Iris pigment epithelial cell (primary cell): ENCODE measurements around the gene IL1R2.
A peak's percentile ranks its signal among the peaks of the same experiment; 100 is the strongest.
"Not testable (repeated sequence)": the region's sequence is repeated elsewhere in the genome, so short reads cannot be mapped to it uniquely, and the experiment has no call there.

ENCODE experiments used
- DNase-seq: peaks from one replicate; pipeline ENCODE4 v3.0.0-alpha.2; 2011; ENCODE audit warnings: low read depth

Gene IL1R2

DNA sequence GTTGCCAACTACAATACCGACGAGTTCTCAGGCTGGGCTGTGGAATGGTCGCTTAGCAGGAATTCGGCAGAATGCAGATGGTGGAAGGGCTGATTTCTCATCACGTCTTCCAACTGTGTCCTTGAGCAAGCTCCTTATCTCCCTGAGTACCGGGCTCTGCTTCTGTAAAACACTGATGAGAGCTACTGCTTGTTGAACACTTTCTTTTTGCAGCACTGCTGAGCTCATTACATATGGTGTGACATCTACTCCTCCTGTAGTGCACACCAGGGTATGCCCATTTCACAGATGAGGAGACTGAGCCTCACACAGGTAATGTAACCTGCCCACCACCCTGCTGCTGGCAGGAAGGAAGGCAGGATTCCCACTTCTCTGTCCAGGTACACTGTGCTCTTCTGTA is 8.3 kb downstream of the IL1R2 start:
- no peak for DNase-seq

DNA sequence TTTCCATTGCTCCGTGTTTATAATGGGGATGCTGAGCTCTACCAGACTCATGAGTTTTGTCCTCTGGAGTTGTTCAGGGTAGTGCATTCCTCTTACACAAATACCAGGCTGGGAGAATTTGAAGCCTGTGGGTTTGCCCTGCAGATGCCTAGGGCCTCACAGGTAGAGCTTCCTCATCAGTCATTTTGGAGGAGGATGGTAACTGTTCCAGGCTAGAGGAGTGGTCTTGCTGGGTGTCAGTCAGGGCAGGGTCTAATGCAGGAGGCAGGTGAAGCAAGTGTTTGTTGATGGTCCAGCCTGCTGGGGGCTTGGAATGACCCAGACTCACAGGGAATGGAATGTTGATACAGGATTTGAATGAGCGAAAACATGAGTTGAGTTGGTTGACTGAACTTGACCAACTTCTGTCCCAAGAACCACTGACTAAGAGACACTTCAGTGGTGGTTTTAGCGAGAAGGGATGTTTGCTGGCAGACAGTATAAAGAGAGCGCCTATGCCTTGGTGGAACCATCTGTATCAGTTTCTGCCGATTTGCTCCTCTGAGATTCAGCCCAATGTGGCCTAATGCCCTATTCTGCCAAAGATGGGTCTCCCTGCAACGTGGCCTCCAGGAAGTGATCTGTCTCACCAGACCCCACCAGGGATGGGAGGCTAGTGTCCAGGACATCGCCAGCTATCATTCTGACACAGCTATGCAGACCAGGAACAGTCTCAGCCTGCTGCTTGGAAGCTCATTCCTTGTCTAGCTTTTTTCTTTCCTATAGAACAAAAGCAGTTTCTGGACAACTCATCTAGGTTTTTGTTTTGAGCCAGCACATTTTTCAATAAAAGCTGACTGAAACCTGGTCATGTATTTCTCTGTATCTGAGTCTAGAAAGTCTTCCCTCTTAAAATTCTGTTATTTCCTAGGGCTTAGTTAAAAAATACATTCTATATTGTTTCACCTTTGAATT is 9.3 kb downstream of the IL1R2 start:
- no peak for DNase-seq

DNA sequence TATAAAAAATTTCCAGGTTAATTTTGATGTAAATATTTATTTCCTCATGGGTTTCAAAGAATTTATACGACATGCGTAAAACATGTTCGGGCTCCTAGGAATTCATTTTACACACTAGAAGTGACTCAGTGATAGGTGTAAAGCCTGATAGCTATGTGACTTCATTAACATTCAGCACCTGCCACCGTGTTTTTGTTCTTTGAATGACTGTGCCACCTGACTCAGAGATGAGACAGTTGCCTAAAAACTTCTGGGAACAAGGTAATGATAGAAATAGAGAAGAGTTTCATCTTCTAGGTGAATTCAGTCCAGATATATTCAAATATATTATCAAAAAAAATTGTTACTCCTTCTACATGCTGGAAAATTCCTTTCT is 10.0 kb downstream of the IL1R2 start:
- no peak for DNase-seq

DNA sequence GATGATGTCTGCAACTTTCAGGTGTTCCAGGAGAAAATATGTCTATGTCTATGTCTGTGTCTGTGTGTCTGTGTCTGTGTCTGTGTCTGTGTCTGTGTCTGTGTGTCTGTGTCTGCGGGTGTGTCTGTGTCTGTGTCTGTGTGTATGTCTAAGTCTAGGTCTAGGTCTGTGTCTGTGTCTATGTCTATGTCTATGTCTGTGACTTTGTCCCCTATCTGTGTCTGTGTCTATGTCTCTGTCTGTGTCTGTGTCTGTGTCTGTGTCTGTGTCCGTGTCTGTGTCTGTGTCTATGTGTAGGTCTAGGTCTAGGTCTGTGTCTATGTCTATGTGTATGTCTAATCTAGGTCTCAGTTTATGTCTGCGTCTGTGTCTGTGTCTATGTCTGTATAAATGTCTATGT is 10.5 kb downstream of the IL1R2 start:
- no peak for DNase-seq

DNA sequence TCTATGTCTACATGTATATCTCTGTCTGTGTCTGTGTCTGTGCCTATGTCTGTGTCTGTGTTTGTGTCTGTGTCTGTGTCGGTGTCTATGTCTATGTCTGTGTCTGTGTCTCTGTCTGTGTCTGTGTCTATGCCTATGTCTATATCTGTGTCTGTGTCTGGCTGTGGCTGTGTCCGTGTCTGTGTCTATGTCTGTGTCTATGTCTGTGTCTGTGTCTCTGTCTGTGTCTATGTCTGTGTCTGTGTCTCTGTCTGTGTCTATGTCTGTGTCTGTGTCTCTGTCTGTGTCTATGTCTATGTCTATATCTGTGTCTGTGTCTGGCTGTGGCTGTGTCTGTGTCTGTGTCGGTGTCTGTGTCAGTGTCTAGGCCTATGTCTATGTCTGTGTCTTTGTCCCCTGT is 11.1 kb downstream of the IL1R2 start:
- DNase-seq = not testable (repeated sequence)

DNA sequence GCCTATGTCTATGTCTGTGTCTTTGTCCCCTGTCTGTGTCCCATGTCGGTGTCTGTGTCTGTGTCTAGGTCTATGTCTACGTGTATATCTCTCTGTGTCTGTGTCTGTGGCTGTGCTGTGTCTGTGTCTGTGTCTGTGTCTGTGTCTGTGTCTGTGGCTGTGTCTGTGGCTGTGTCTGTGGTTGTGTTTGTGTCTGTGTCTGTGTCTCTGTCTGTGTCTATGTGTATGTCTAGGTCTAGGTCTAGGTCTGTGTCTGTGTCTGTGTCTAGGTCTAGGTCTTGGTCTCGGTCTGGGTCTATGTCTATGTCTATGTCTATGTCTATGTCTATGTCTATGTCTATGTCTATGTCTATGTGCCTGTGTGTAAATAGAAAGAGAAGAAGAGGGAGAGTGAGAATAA is 11.9 kb downstream of the IL1R2 start:
- DNase-seq = no peak

DNA sequence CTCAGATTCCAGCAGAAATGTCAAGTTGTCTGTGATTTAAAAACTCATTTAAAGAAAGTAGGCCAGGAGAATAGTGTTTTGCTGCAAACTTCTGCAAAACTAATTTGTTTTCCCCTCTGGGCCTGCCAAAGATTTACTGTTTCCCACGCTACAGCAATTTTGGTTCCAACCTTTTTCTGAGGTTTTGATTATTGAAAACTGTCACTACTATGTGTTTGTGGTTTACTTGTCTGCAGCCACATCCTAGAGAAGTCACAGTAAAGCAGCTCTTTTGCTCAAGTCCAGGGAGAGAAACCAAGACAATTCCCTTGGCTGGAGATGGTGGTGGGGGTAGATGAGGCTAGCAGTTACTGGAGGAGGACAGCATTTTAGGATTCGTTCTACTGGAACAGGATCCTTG is 12.8 kb downstream of the IL1R2 start:
- no peak for DNase-seq

DNA sequence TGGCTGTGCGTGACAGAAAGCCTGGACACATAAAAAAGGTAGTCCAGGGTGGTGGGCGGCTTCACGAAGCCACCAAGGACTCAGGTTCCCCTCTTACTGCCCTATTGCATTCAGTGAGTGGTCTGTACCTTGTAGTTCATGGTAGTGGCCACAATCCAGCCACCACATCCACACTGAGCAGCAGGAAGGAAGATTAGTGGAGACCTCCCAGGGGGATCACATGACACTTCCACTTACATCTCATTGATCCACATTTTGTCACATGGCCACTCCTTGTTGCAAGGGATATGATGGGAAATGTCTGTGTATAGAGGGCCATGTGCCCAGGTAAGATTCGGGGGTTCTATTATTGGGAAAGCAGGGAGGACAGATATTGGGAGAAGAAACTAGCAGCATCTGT is 13.7 kb downstream of the IL1R2 start:
- DNase-seq = no peak

DNA sequence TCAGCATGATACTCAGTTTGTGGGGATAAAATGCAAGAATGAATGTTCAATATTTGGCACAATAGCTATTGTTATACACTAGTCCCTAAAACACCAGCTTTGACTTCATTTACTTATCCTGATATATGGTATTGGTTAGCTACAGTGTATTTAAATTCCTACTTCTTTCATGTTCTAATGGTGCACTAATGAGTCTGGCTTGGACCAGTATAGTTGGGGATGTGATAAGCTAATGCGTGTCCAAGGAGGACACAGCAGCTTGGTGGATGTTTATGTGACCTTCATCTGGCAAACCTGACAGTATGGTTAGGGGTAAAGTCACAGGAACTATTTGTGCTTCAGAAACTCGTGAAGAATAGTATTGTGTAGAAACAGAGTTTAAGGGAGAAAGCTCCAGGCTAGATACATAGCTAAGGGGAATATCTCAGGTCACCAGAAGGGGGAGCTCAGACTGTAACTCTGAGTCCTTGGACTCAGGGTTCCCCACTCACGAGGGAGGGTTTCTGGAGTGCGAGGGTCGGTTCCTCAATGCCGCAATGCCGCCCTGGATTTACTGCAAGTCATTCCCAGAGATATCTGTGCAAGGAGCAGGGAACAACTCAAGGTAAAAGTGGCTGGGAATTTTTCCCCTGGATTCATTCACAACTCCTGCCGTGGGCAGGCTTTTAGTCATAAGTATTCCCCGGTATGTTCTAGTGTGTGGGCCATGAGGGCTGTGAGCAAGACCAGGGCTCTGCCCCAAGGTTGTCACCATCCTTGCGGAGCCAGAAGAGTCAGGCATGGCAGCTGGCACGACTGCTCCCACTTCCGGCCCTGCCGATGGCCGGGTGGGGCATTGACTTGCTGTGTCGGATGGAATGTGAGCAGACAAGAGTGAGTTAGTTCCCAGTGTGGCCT is 14.5 kb downstream of the IL1R2 start:
- peak; percentile 64 for DNase-seq

DNA sequence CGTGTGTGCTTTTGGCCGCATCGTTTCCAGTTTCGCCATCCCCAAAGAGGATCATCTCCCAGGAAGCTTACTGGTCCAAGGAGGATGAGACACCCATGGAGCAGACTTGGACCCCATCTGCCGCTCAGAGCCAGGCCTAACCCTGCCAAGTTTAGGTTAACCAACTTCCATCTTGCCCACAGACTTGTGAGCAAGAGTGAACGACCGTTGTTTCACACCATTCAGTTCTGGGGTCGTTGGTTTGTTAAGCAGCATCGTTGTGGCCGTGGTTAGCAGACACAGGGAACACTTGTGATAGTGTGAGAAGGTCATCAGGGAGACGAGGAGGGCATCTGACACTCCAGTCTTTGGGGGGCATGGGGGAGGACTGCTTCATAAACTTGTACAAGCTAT is 15.1 kb downstream of the IL1R2 start:
- no peak for DNase-seq

DNA sequence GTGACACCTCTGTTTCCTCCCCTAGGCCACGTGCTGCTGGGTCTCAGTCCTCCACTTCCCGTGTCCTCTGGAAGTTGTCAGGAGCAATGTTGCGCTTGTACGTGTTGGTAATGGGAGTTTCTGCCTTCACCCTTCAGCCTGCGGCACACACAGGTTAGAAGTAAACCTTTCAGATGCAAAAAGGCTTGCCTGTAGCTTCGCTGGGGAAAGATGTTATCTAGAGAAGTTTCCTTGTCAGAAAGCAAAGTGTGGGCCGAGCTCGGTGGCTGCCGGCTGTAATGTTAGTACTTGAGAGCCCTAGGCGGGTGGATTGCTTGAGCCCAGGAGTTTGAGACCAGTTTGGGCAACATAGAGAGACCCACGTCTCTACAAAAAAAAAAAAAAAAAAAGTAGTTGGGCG is 16.7 kb downstream of the IL1R2 start:
- DNase-seq = no peak

DNA sequence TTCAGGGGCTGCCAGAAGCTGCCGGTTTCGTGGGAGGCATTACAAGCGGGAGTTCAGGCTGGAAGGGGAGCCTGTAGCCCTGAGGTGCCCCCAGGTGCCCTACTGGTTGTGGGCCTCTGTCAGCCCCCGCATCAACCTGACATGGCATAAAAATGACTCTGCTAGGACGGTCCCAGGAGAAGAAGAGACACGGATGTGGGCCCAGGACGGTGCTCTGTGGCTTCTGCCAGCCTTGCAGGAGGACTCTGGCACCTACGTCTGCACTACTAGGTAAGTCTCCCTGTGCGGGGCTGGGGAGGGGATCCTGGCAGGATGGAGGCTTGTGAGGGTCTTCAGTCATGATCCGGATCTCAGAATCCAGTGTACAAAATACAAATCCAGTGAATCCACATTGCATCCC is 17.8 kb downstream of the IL1R2 start:
- no peak for DNase-seq

DNA sequence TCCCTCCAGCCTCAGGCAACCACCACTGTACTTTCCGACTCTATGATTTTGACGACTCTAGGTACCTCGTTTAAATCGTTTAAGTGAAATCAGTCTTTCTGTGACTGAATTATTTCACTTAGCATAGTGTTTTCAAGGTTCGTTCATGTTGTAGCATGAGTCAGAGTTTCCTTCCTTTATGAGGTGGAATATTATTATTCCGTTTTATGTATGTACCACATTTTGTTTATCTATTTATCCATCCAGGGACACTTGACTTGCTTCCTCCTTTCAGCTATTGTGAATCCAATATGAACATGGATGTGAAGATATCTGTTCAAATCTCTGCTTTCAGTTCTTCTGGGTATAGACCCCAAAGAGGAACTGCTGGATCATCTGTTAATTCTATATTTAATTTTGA is 19.1 kb downstream of the IL1R2 start:
- no peak for DNase-seq

DNA sequence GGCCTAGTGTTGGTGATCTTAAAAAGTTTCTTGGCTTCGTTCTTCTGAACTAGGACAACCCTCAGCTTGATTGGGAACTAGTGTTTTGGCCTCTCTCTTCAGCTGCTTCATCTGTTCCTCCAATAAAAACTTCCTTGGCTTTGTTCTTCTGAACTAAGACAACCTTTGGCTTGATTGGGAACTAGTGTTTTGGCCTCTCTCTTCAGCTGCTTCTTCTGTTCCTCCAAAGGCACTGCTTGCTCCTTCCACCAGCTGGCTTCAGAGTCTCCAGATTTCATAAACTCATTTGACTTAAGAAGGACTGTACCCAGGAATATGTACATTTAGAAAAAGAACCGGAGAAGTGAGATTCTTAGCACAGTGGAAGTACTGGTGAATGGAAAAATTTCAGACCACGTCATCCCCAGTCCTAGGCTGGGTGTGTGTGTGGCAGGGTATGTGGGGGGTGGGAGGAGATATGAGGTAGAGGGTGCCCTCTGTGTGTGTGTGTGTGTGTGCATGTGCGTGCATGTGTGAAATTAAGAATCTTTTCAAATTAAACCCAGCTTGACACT is 20.4 kb downstream of the IL1R2 start:
- no peak for DNase-seq

DNA sequence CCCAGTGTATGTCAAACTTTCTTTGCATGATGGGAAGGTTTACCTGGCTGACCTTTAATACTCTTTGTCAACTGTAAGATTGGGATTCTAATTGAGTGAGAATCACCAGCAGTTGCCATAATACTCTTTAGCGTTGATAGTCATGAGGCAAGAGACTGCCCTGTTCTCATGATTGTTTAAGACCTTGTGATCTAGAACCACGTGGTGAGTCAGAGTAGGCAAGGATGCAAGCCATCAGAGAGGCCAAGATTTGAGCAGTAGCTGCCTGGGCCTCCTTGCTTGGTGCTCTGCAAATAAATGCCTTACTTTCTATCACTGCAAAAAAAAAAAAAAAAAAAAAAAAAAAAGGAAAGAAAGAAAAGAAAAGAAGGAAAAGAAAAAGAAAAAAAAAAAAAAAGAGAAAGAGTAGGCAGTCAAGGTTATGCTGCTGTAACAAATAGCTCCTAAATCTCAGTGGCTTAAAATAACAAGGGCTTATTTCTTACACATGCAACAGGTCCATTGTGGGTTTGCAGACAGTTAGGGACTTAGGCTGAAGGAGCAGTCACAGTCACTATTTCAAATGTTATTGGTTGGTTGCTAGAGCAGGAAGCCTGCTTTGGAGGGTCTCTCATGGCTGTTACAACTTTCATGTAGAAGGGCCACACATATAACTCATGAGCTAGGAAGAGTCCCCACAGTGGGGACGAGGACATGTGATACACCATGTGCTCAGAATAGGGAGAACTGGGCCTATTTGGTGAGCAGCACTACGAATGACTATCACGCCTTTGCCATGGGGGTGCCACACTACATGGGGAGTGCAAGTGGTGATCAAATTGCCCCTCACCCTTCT is 21.7 kb downstream of the IL1R2 start:
- DNase-seq = peak; percentile 52

DNA sequence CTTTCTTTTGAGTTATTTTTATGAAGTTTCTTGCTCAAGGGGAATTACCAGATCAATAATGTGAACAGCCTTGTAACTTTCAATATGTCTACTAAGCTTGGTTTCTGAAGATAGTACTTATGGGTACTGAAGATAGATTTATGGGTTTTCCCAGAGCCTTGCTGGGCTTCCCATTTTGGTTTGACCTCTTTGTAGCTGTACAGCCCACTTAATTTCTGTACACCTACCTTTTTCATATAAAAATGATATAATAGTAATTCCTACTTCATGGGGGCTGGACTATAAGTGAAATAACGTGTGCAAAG is 22.2 kb downstream of the IL1R2 start:
- no peak for DNase-seq

DNA sequence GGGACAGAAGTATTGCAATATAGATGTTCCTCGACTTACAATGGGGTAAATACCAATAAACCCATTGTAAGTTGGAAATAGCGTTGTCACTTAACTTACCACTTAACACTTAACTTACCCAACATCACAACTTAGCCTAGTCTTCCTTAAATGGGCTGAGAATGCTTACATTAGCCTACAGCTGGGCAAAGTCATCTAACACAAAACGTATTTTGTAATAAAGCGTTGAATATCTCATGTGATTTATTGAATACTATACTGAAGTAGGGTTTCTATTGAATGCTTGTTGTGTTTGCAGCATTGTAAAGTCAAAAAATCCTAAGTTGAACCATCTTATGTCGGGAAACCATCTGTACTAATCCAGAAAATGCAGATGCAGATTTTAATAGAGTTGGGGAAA is 23.6 kb downstream of the IL1R2 start:
- DNase-seq = no peak

DNA sequence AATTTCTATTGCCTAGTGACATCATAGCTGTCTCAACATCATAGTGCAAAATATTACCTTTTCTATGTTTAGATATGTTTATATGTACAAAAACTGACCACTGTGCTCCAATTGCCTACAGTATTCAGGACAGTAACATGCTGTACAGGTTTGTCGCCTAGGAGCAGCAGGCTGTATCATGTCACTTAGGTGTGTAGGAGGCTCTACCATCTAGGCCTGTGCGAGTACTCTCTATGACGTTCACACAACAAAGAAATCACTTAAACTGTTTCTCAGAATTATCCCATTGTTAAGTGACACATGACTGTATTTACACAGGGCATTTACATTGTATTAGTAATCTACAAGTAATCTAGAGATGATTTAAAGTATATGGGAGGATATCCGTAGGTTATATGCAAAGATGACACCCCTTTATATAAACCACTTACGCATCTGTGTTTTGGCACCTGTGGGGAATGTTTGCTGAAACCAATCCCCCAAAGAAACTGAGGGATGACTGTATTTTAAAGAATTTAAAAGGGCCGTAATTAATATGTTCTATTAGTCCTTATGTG is 24.7 kb downstream of the IL1R2 start:
- DNase-seq = no peak

DNA sequence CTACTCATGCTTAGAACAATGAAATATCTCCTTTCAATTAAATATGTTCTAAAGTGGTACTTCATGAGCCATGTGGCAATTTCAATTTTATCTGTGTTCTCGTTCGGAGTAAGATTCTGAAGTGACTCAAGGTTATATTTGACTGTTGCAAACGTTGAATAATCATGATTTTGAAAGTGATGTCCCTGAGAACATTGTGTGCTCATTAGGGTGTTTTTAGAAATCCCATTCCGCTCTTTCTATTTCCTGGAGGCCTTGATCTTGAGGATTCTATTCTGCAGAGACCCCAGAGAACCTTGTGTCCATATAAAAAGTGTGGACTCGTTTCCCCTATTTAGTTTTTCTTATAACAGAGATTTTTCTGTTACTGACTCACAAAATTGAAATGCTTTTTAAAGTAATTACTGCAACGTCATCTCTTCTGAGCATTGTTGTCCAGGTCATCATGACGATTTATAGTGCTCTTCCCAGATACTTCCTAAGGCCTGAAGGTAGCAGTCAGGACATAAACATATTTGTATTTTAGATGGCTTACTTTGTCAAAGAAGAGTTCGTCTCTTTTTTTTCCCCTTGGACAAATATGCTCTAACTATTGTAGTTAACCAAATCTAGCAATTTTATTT is 27.2 kb downstream of the IL1R2 start:
- DNase-seq = peak; percentile 71

DNA sequence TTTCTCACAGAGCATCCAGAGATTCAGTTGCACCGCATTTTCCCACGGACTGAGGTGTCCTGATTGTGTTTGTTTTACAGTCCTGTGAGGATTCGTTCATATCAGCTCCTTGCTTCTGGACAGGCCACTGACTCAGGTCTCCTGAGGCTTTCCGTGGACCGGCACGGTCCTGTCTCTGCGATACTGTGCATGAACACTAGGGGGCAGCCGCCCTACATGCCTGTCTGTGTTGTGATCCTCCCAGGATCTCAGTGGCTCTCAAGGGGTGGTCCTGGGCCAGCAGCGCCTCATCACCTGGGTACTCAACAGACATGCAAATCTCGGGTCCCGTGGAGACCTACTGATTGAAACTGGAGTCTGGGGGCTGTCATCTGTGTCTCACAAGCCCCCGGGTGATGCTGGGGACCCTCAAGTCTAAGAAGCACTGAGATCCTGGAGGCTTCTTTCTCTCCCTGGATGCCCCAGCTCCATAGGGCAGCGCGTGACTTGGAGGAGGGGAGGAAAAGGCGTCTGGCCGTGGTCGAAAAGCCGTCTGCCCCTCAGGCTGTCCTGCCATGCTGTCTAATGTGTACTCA is 28.9 kb downstream of the IL1R2 start:
- DNase-seq = peak; percentile 90

DNA sequence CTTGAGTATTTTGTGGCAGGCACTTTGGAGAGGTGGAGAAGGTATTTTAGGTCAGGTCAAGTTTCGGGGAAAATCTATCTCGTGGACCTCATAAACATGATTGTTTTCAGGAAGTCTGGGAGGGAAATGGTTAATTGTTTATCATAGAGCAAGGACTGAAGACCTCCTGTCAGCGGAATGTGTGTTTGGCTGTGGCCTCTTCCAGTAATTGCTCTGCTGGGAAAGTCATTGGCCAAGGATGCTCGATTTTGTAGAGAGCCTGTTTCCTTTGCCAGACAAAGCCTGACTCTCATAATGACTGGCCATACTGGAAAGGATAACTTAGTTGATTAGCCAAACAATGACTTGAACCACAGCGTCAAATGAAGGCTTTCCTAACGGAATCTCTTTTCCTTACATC is 30.0 kb downstream of the IL1R2 start:
- DNase-seq = peak; percentile 60
